Activated CD4-positive, alpha-beta T cell treated with anti-CD3 and anti-CD28 coated beads, Interleukin-2, amount 50 U/mL, for 4 hours (primary cell): Measurements from ENCODE around the gene VIPAS39.
A peak's percentile ranks its signal among the peaks of the same experiment; 100 is the strongest.

ENCODE experiments used
- DNase-seq, 2 experiments: peaks; one replicate each; pipeline ENCODE4 v3.0.0-alpha.2; 2020

VIPAS39 gene

GRCh38 chr14:77400216-77400615, 57.2 kb downstream of the VIPAS39 start:
- DNase-seq: no peak

GRCh38 chr14:77390188-77390587, 67.2 kb downstream of the VIPAS39 start:
- DNase-seq: no peak

- no peak for DNase-seq
Observed at GRCh38 chr14:77378701-77379100, 78.7 kb downstream of the VIPAS39 start.

GRCh38 chr14:77377502-77377844, 79.9 kb downstream of the VIPAS39 start:
- DNase-seq: no peak

GRCh38 chr14:77376771-77377501, 80.5 kb downstream of the VIPAS39 start, which contains the start of the genes SAMD15 and TMED8:
TSS of gene SAMD15 (plus strand) at chr14:77377379. CDS start at chr14:77377419, 40 bp downstream.
TSS of gene TMED8 (minus strand) at chr14:77377094. CDS start at chr14:77377053, 41 bp downstream.
- DNase-seq: peak; percentile 72
